Measurements from ENCODE around the gene COPS7A.

Gene COPS7A

GRCh38 chr12:6723607-6724408, at the start of gene COPS7A:
COPS7A (plus strand) TSS chr12:6724046; CDS start chr12:6724657, 611 bp downstream.
- DNase-seq = peak; percentile 99

- no peak for DNase-seq
These were observed 46.9 kb upstream of the COPS7A start for GRCh38 chr12:6676962-6677361.

DNA sequence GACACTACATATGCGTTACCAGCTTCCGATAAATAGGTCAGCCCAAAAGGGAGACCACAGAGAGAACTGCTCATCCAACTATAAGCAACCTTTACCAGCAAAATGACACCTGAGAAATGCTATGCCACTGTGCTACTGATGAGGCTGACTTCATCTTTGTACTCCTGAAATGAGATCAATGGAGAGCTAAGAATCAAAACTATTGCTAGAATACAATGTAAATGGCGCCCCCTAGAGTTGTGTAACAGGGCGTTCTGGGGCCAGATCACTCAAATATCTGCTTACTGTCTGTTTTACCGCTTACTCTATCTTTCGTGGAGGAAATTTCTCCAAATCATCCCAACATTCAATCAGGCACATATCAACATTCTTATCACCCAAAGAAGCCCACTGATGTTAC, 39.2 kb upstream of the COPS7A start:
- DNase-seq = peak; percentile 20 to 55

DNA sequence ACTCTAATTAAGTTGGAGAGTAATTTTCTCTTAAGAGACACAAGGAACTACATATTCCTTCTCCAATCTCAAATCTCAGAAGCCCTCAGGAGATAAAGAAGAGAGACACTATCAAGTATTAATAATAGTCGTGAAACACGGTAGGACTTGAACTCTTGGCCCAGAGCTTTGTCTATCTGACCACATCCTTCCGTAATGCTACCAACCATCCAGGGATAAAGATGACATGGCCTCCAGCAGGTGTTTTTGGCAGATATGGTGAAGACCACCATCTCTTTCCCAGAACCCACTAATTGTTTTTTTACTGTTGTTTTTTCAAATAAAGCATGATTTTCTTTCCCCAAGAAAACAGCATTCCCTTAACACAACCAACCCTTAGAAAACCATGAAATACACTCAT, 38.0 kb upstream of the COPS7A start:
- DNase-seq = no peak

GRCh38 chr12:6688543-6688998, 35.3 kb upstream of the COPS7A start:
- DNase-seq = peak in 1 of 2 experiments; percentile 77

GRCh38 chr12:6688999-6689882, 34.6 kb upstream of the COPS7A start, which contains the start of gene ZNF384:
ZNF384 (minus strand) TSS chr12:6689375; CDS start chr12:6679520, 9,855 bp downstream.
- DNase-seq = peak; percentile 98 to 99

GRCh38 chr12:6691473-6691872, 32.4 kb upstream of the COPS7A start:
- DNase-seq = no peak

- no peak for DNase-seq
These were observed 31.0 kb upstream of the COPS7A start for GRCh38 chr12:6692888-6693287.

GRCh38 chr12:6693832-6694355, 30.0 kb upstream of the COPS7A start:
- no peak for DNase-seq

- no peak for DNase-seq
These were observed 29.1 kb upstream of the COPS7A start for GRCh38 chr12:6694701-6695100.

- DNase-seq = no peak
These were observed 28.4 kb upstream of the COPS7A start for GRCh38 chr12:6695313-6696045.

DNA sequence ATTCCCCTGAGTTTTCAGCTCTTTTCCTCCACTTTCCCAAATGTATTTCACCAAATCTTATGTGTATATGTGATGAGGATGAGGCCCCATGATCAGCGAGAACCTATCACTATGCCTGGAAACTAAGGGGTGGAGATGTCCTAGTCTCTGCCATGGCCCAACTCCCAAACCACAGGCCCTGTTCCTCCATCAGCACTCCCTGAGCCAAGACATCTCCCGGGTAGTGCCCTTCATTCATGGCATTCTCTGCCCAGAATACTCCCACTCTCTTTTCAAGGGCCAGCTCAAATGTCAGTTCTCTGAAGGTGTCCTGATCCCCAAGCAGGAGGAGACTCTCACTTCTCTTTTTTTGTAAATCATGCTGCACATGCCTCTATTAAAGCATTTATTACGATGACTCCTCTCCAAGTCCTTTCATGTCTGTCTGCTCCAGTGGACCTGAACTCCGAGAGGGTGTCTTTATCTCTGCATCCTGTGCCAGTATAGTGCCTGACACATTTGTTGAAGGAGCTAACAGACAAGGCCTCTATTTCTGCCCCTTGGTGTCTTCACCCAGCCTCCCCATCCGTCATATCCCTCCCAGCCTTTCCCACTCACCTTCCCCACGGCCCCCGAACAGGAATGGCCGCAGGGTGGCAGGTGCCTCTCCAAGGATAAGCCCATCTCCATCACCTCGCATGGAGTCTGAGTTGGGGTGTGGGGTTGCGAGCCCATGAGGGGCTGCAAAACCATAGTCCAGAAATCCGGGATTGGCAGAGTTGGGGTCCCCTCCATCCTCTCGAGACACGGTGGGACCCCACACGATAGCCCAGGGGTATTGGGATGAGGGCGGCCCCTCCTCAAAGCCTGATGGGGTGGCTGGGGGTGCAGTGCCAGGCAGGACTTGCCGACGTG, 26.9 kb upstream of the COPS7A start:
- DNase-seq = no peak

- peak in 1 of 2 experiments; percentile 49 for DNase-seq
These were observed 26.1 kb upstream of the COPS7A start for GRCh38 chr12:6697584-6698351.

DNA sequence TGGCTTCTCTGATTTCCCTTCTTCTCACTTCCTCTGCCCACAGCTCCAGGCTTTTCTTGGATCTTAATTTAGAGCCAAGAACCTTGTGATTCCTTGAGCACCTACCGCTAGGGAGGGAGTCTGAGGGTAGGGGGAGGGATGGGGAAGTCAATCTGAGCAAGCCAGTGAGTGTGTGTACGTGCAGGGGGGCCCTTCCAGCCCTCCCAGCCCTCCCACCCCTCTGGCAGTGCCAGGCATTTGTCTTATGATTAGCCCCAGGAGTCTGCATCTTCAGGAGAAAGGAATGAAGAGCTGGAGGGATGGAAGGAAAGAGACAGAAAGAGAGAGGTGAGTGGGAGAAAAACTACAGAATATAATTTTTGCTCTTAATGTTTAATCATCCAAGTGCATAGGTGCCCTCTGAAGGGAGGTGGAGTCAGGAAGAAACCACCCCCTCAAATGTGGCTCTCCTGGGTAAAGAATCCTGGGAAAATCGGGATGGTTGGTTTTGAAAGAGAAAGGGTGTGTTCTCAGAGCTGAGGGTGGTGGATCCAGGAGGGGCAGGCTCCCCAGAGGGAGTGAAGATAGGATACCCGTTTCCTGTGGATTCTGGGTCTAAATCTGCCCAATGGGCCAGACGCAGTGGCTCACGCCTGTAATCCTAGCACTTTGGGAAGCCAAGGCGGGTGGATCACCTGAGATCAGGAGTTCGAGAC, 25.3 kb upstream of the COPS7A start:
- no peak for DNase-seq

DNA sequence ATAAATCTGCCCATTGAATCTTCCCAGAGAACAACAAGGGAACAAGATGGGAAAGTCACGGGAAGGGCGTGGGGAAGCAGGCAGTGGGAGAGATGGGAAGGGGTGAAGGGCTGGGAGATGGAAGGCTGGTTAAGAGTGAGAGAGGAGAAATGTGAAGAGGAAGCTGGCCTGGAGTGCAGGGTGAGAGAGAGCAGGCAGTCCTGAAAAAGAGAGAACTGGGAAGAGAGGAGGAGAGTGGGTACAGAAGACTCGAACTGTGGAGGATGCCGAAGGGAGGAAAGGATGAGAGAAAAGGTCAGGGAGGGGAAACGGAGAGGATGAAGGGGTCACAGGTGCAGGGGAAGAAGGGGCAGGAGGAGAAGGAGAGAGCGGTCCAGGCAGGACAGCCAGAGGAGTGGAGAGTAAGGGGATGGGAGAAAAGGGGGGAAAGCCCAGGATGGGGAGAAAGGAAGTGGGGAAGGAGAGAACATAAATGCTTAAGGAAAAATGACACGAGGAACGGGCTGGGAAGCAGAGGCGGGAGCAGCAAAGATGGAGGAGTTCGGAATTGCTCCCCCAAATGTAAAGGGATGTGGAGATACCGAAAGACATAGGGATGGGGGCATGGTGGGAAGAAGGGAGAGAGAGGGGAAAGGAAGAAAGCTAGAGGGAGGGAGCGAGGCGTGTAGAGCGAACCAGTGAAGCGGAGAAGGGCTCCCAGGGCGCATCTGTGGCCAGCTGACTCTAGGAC, 24.4 kb upstream of the COPS7A start:
- DNase-seq = no peak

DNA sequence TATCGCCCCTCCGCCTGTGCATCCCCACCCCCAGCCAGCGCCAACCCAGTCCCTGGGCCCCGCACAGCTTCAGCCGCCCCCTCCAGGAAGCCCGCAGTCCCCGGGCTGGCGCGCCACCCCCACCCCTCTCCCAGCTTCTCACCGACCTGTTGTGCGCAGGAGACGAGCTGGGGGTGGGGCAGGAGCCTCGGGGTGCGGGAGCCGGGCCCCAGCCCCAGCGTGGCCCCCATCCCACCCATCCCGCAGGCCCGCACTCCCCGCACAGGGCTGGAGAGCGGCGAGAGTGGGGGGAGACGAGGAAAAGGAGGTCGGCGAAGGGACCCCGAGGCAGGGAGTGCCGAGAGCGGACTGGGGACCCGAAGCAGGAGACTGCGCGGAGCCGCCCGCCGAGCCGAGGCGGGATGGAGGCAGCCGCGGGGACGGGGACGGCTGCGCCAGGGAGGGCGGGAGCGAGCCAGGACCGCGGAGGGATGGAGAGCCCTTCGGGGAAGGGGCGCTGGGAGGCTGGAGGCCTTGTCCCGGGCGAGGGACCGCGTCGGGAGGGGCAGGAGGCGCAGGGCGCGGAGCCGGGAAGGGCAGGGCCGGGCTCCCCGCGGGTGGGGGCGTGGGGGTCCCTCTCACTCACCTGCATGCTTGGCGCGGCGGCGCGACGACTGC, 23.7 kb upstream of the COPS7A start:
- DNase-seq = peak in 1 of 2 experiments; percentile 58

DNA sequence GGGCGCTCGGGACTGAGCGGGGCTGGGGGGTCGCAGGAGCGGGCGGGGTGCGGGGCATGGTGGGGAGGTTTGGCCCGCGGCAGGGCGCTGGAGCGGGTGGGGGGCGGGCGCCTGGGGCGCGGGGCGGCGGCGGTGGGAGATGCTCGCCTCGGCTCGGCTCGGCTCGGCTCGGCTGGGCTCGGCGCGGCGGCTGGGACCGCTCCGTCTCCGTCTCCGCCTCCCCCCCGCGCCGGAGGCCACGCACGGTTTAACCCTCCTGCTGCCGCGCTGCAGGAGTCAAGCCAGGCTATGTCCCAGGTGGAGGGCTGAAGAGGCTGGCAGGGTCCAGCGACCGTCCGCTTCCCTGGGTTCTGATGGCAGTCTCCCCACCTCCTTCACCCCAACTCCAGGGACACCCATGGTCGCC, 23.2 kb upstream of the COPS7A start, which contains the start of gene PIANP:
Gene PIANP (minus strand): TSS at position 170 of the 406 bp plus-strand sequence. CDS start 2,754 bp downstream, outside the sequence.
- DNase-seq = peak in 1 of 2 experiments; percentile 54

- no peak for DNase-seq
These were observed 22.6 kb upstream of the COPS7A start for GRCh38 chr12:6701078-6701768.
